Vagina (tissue), 2 donors: ENCODE results near the gene ANKZF1.

Experiments used
- POLR2A ChIP-seq, 2 donors: fragments of 450-650 bp; IDR thresholded peaks; one replicate each; pipeline ENCODE4 v1.6.1; 2017; ENCODE audit warnings: antibody characterized with exemption in 2 of 2, mild to moderate bottlenecking in 2 of 2, moderate library complexity in 2 of 2
- POLR2AphosphoS5 ChIP-seq, 2 donors: sonication (generic); formaldehyde crosslinking; IDR thresholded peaks; one replicate each; pipeline ENCODE4 v1.9.0; 2017; ENCODE audit warnings: antibody characterized with exemption in 2 of 2, mild to moderate bottlenecking in 2 of 2, low read depth in 1 of 2; ENCODE audit not compliant: insufficient read depth in 1 of 2
- TF ChIP-seq, protein P1 (sequence below), 3 experiments: fragments of 450-650 bp in 2 of 3; fragments of 200-600 bp in 1 of 3; sonication (generic) in 1 of 3; IDR thresholded peaks; one replicate each; pipeline ENCODE4 v1.5.1; 2017 to 2019; ENCODE audit warnings: antibody characterized with exemption in 3 of 3, mild to moderate bottlenecking in 2 of 3, moderate library complexity in 2 of 3

DNA sequence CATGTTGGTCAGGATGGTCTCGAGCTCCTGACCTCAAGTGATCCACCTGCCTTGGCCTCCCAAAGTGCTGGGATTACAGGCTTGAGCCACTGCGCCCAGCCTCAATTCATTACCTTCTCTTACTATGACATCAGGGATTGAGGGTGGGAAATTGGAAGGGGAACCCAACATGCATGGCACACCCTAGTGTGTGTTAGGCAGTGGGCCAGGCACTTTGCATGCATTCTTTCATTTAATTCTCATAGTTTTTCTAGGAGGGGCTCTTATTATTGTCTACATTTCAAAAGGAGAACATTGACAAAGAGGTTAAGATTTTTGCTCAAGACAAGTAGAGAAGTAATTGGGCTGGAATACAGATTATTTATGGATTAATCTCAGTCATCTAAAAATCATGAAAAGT is 38.7 kb downstream of the ANKZF1 start:
- TF ChIP-seq, protein P1, sequence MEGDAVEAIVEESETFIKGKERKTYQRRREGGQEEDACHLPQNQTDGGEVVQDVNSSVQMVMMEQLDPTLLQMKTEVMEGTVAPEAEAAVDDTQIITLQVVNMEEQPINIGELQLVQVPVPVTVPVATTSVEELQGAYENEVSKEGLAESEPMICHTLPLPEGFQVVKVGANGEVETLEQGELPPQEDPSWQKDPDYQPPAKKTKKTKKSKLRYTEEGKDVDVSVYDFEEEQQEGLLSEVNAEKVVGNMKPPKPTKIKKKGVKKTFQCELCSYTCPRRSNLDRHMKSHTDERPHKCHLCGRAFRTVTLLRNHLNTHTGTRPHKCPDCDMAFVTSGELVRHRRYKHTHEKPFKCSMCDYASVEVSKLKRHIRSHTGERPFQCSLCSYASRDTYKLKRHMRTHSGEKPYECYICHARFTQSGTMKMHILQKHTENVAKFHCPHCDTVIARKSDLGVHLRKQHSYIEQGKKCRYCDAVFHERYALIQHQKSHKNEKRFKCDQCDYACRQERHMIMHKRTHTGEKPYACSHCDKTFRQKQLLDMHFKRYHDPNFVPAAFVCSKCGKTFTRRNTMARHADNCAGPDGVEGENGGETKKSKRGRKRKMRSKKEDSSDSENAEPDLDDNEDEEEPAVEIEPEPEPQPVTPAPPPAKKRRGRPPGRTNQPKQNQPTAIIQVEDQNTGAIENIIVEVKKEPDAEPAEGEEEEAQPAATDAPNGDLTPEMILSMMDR (IDR thresholded peaks at IDR 0.05) = no peak
- TF ChIP-seq POLR2A (IDR thresholded peaks at IDR 0.05) = no peak
- TF ChIP-seq POLR2AphosphoS5 (IDR thresholded peaks at IDR 0.05; ENCODE audit: insufficient read depth in 1 of 2, low read depth in 1 of 2) = no peak
